ENCODE results near the gene KANK3. TPM values are rescaled to one million over a fixed set of nuclear protein-coding genes. Genes with fewer than 3 reads are reported as not detected.

Gene KANK3
- total and polyA plus RNA-seq, 7 donors: 0.92 to 8.9 (median 6.5) TPM

GRCh38 chr19:8329996-8330395 lies 13.1 kb downstream of the KANK3 start:
- 52 to 81% methylated on average over 3 of the region's 3 CpGs for WGBS, 2 donors
- DNase-seq: no peak
- Histone ChIP-seq H3K4me1 (peaks cover 0 to 18% (median 17%) of the 10 kb centered on the region in 4 donors), H3K27me3 (peaks cover 19 to 29% (median 23%) of the 10 kb centered on the region in 3 donors), H3K9me3 (peaks cover 0 to 3% (median 0%) of the 10 kb centered on the region in 4 donors), H3K36me3 (no peaks in the 10 kb centered on the region), H3K27ac (no peak overlapping the region), H3K4me3 (no peak overlapping the region)
- intact Hi-C loops (cut with DNase I): no loop called here
- no peak for TF ChIP-seq POLR2AphosphoS5 (IDR thresholded peaks at IDR 0.05)
- no peak for TF ChIP-seq POLR2A (IDR thresholded peaks at IDR 0.05)
- no peak for TF ChIP-seq EP300 (IDR thresholded peaks at IDR 0.05)
- TF ChIP-seq CTCF (IDR thresholded peaks at IDR 0.05): no peak

GRCh38 chr19:8325454-8325853 lies 17.6 kb downstream of the KANK3 start:
- H3K4me3 ChIP-seq: no peak overlapping the region
- WGBS, 2 donors: 69 to 93% methylated on average over 3 of the region's 3 CpGs

DNA sequence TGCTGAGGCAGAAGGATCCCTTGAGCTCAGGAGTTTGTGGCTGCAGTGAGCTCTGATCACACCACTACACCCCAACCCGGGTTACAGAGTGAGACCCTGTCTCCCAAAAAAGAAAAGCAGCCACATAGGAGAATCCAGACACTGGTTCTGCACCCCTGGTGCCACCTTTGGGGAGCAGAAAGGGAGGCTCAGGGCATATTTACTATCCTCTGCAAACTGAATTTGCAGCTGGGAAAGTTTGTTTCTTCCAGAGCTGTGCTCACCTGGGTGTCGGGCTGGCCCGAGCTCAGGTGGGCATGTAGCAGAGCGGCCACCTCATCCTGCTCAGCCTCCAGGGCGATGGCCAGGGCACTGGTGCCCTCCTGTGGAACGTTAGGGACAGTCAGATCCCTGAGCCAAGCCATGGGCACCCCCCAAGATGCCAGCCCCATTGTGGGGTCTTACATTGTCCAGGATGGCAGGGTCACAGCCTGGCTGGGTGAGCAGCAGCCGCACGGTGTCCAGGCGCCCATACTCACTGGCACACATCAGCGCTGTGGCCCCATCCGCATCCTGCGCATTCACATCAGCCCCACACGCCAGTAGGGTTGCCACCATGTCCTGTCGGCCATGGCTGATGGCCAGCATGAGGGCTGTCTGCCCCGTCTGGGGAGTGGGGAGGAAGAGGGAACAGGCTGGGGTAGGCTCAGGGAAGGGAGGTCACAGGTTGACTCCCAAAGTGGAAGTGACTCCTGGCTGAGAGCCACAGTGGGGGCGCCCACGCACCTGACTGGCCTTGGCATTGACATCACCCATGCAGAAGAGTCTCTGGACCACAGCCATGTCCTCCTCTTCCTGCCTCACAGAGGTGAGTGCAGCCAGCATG lies 18.6 kb downstream of the KANK3 start:
- WGBS, 2 donors: 77 to 84% methylated on average over 17 of the region's 17 CpGs
- H3K27ac ChIP-seq: peak overlapping the region in 1 of 4 donors; percentile 25
- intact Hi-C loops (cut with DNase I): loop anchor here (5.0 kb wide), 1 partner anchor 508 kb away; the partner anchor contains the start of genes MBD3L1 and ZNF558
- TF ChIP-seq EP300 (IDR thresholded peaks at IDR 0.05) (no peak), CTCF (IDR thresholded peaks at IDR 0.05) (no peak), POLR2AphosphoS5 (IDR thresholded peaks at IDR 0.05) (peak in 1 of 4 donors; percentile 25), POLR2A (IDR thresholded peaks at IDR 0.05) (no peak)
- H3K4me1 ChIP-seq: peaks cover 0 to 37% (median 29%) of the 10 kb centered on the region in 4 donors
- DNase-seq: no peak
- H3K36me3 ChIP-seq: peaks cover 0 to 16% (median 0%) of the 10 kb centered on the region in 4 donors
- H3K4me3 ChIP-seq: no peak overlapping the region
- H3K9me3 ChIP-seq: peaks cover 0 to 3% (median 0%) of the 10 kb centered on the region in 4 donors
- no peaks in the 10 kb centered on the region for H3K27me3 ChIP-seq

More at GRCh38 chr19:8325454-8325853, 17.6 kb downstream of the KANK3 start:
- H3K36me3 ChIP-seq: peaks cover 0 to 16% (median 0%) of the 10 kb centered on the region in 4 donors
- intact Hi-C loops (cut with DNase I): no loop called here
- peaks cover 0 to 26% (median 20%) of the 10 kb centered on the region in 4 donors for H3K4me1 ChIP-seq
- peaks cover 0 to 3% (median 0%) of the 10 kb centered on the region in 4 donors for H3K9me3 ChIP-seq
- H3K27me3 ChIP-seq: no peaks in the 10 kb centered on the region
- no peak overlapping the region for H3K27ac ChIP-seq
- TF ChIP-seq EP300 (IDR thresholded peaks at IDR 0.05) (no peak), CTCF (IDR thresholded peaks at IDR 0.05) (no peak), POLR2AphosphoS5 (IDR thresholded peaks at IDR 0.05) (no peak), POLR2A (IDR thresholded peaks at IDR 0.05) (no peak)
- no peak for DNase-seq

DNA sequence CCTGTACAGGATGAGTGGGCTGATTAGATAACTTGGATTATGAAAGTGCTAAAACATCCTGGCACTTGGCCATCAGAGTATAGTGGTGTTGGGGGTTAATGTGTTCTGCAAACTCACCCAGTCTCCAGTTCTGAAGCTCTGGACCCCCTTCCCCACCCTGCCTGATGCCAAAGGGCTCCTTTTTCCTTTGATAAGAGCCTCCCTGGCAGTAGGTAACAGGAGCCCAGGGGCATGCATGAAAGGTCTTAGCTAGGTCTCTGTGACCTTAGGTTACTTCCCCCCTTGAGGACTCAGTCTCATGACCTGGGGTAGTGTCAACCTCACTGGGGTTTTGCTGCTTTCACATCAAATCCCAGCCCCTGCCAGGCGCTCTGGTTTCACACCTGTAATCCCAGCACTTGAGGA lies 19.3 kb downstream of the KANK3 start:
- Histone ChIP-seq H3K27me3 (no peaks in the 10 kb centered on the region), H3K27ac (no peak overlapping the region), H3K9me3 (peaks cover 0 to 3% (median 0%) of the 10 kb centered on the region in 4 donors), H3K36me3 (peaks cover 0 to 16% (median 0%) of the 10 kb centered on the region in 4 donors), H3K4me1 (peaks cover 0 to 37% (median 29%) of the 10 kb centered on the region in 4 donors), H3K4me3 (no peak overlapping the region)
- no peak for DNase-seq
- TF ChIP-seq POLR2AphosphoS5 (IDR thresholded peaks at IDR 0.05) (no peak), POLR2A (IDR thresholded peaks at IDR 0.05) (no peak), EP300 (IDR thresholded peaks at IDR 0.05) (no peak), CTCF (IDR thresholded peaks at IDR 0.05) (no peak)
- intact Hi-C loops (cut with DNase I): loop anchor here (5.0 kb wide), 1 partner anchor 509 kb away; the partner anchor contains the start of genes MBD3L1 and ZNF558
- WGBS, 2 donors: 90 to 93% methylated on average over 1 of the region's 1 CpG

Measured in sigmoid colon (tissue), 7 donors.